A673 (cell line): ENCODE measurements around the gene CREB3L2.

Experiments used
- CTCF ChIP-seq: fragments of 300-800, 200-600 bp; sonication (generic); conservative IDR thresholded peaks from 2 replicates; pipeline ENCODE4 v1.5.1; 2017; ENCODE audit warnings: low read depth, mild to moderate bottlenecking, antibody characterized with exemption, low read length, moderate library complexity, mixed read lengths
- EZH2 ChIP-seq: fragments of 200-600 bp; sonication (generic); IDR thresholded peaks from 2 replicates; pipeline ENCODE4 v1.6.1; 2017; ENCODE audit warnings: borderline replicate concordance, low read depth, mild to moderate bottlenecking, mixed read lengths, antibody characterized with exemption, low read length; ENCODE audit not compliant: poor library complexity, severe bottlenecking

DNA sequence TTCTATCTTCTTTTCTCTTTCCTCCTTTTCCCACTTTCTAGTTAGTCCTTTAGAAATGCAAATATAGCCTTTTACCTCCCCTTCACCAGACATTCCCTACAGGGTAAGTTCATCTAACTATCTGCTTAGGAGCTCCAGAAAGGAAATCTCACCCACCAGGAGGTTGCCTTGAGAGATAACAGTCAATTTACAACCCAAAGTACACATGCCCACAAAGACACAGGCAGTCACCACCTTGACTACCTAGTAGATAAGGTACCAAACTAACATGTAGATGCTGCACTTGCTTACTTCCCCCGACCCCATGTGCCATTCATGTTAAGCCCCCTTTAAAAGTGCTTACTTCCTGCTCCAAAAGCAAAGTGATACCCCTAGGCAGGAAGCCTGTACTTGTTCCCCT lies 12.8 kb upstream of the CREB3L2 start:
- no peak for TF ChIP-seq CTCF
- no peak for TF ChIP-seq EZH2
